Measurements from ENCODE around the gene UBN2.

Gene UBN2

GRCh38 chr7:139231513-139232376 is 708 bp downstream of the UBN2 start:
- DNase-seq (ENCODE audit: low read depth in 2 of 2), result peak in 1 of 2 donors; percentile 4

DNA sequence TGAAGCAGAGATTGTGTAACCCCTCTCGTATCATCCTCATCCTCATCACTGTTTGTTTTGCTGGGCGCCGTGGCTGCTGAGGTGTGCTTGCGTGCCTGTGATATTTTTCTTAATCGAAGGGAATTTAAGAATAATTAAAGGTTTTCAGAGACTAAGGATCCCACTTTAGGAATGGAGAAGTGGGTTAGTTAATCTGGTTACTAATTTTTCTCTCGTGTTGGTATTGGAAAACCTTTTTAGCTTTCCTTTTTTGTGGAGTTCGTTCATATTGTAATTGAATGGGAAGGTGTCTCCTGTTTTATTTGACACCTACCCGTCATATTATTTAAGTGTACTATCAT is 1.3 kb downstream of the UBN2 start:
- DNase-seq (ENCODE audit: low read depth in 2 of 2), result peak in 1 of 2 donors; percentile 1

DNA sequence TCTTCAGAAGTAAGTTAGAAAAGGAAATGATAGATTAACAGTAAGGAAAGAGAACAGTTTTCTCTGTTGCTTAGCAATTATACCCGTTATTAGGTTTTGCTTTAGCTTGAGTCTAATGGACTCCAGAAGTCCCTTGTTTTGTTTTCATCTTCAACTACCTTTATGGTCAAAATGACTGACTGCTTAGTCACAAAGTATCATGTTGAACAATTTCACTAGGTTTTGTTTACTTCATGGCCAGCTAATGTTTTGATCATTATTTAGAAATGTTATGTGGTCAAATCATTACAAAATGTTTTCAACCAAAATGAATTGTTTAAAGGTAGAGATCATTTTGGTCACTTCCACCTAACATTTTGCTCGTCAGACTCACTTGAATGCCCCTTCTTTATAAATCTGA is 1.9 kb downstream of the UBN2 start:
- DNase-seq (ENCODE audit: low read depth in 2 of 2), result no peak

GRCh38 chr7:139241258-139241657 is 10.2 kb downstream of the UBN2 start:
- no peak for DNase-seq (ENCODE audit: low read depth in 2 of 2)

DNA sequence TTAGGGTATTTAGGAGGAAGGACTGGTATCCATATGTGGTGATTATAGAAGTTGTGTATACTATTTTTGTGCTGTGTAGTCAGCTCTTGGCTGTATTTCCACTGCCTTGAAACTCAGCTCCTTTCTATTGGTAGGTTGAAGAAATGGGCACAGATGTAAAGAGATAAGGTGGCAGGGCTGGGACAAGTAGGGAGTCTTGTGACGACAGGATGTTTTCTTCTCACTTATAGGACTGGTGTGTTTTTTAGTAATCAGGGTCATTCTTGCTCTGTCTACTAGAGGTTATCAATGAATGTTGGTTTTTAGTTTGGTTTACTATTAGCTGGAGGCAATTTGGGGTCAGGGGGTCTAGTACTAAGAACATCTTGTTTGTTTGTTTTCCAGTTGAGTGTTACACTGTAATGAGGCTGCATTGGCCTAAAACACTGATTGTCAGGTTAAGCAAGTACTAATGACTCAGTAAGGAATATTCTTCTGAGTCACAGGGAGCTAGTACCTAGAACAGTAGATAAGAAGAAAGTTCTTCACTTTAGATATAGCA is 11.8 kb downstream of the UBN2 start:
- no peak for DNase-seq (ENCODE audit: low read depth in 2 of 2)

GRCh38 chr7:139245401-139245800 is 14.4 kb downstream of the UBN2 start:
- no peak for DNase-seq (ENCODE audit: low read depth in 2 of 2)

- no peak for DNase-seq (ENCODE audit: low read depth in 2 of 2)
Observed at GRCh38 chr7:139246494-139246893, 15.5 kb downstream of the UBN2 start.

DNA sequence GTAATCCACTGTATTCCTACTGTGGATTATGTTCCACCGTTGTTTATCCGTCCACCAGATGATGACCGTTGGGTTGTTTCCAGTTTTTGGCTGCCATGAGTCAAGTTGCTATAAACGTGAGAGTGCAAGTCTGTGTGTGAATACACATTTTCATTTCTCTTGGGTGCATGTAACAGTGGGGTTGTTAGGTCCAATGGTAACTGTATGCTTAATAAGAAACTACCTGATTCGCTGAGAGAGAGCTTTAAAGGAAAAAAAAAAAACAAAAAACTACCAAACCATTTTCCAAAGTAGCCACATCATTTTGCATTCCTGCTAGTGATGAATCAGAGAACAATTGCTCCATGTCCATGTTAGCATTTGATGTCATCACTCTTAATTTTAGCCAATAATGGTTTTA is 15.9 kb downstream of the UBN2 start:
- DNase-seq (ENCODE audit: low read depth in 2 of 2), result no peak

- no peak for DNase-seq (ENCODE audit: low read depth in 2 of 2)
Observed at GRCh38 chr7:139249179-139249810, 18.3 kb downstream of the UBN2 start.

- DNase-seq (ENCODE audit: low read depth in 2 of 2), result no peak
Observed at GRCh38 chr7:139252451-139252850, 21.4 kb downstream of the UBN2 start.

DNA sequence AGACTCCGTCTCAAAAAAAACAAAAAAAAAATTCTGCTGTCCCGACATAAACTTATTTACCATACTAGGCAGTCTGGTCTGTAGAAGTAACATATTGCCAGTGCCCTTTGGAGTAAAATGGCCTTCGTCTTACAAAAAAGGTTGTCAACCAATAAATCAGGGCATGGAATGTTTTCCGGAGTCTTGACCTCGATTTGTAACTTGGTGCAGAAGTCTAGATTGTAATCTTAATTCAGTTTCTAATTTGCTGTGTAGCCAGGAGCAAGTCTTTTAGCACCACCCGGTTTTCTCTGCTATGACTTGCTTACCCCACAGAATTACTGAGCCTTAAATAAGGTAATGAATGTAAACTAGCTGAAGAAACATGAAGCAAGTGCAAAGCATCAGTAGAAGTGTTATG is 23.2 kb downstream of the UBN2 start:
- no peak for DNase-seq (ENCODE audit: low read depth in 2 of 2)

GRCh38 chr7:139254728-139255127 is 23.7 kb downstream of the UBN2 start:
- no peak for DNase-seq (ENCODE audit: low read depth in 2 of 2)

DNA sequence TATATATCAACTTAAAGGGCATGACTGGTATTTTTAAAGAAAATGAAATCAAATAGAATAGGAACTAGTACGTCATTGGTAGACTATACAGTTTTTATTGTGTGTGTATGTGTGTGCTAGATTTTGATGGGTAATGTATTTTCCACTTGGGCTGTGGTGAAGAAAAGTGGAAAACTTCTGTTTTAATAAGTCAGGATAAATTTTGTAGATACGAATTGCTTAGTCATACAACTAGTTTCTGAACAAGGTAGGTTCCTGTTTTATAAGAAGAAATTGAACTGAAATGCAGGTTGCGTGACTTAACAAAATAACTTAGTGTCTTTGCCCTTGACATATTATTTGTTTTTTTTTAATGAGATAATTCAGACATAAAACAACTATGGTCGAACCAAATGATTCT is 24.3 kb downstream of the UBN2 start:
- DNase-seq (ENCODE audit: low read depth in 2 of 2), result no peak

GRCh38 chr7:139259142-139259541 is 28.1 kb downstream of the UBN2 start:
- DNase-seq (ENCODE audit: low read depth in 2 of 2), result no peak

DNA sequence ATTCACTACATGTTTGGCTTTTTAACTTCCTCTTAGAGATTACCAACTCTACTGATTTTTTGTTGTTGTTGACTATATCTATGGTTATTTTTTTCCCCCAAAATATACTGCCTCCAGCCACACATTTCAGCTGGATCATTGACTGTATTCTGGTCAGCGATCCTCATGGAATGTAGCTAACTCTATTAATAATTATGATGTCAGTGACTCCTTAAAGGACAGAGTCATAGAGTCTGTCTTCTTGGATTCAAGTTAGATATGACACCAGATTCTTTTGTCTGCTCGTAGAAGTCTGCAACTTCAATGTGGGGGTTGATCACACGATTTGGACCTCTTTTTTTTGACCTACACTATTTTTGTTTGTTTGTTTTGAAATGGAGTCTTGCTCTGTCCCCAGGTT is 33.2 kb downstream of the UBN2 start:
- DNase-seq (ENCODE audit: low read depth in 2 of 2), result no peak

DNA sequence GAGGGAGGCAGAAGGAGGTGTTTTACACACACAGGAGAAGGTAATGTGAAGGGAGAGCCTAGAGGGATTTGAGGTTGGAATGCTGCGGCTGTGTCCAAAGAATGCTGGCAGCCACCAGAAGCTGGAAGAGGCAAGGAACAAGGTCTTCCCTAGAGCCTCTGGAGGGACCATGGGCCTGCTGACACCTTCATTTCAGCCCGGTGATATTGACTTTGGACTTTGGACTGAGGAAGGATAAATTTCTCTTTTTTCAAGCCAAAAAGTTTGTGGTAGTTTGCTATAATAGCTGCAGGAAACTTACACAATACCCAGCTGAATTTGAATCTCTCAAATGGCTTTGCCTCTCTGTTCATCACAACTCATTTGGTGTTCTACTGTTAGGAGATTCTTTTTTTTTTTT is 34.6 kb downstream of the UBN2 start:
- no peak for DNase-seq (ENCODE audit: low read depth in 2 of 2)

DNA sequence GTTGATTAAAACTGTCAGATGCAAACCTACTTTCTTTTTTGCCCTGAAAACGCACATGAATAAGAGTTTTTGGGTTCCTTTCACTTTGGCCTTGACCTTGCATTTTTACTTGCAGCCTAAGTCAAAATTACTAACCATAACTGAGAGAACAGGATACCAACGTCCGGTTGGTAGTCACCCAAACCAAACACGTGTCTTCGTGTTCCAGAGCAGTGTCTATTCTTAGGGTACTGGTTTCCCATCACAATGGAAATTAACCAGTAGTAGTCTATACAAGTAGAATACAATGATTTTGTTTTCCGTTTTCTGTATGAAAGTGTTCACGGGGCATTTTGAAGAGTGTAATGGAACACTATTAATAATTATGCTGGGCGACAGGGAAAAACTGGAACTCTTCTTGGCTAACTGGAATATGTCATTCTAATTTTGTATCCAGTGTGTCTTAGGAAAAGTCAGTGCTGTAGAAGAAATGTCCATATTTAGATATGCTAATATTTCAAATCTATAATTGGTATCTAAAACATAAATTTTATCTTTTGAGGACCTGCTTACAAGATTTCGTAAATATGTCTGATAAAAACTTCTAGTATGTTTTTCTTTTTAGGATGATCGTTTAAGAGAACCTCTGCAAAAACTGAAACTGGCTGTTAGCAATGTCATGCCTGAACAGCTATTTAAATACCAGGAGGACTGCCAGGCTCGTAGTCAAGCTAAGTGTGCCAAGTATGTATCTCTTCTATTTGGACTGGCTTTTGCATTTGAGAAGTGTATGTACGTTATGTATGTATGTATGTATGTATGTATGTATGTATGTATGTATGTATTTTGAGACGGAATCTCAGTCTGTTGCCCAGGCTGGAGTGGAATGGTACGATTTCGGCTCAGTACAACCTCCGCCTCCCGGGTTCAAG is 40.9 kb downstream of the UBN2 start:
- DNase-seq (ENCODE audit: low read depth in 2 of 2), result no peak

- no peak for DNase-seq (ENCODE audit: low read depth in 2 of 2)
Observed at GRCh38 chr7:139284252-139284896, 53.3 kb downstream of the UBN2 start.

- no peak for DNase-seq (ENCODE audit: low read depth in 2 of 2)
Observed at GRCh38 chr7:139286144-139286543, 55.1 kb downstream of the UBN2 start.

GRCh38 chr7:139292821-139293220 is 61.8 kb downstream of the UBN2 start:
- no peak for DNase-seq (ENCODE audit: low read depth in 2 of 2)

- DNase-seq (ENCODE audit: low read depth in 2 of 2), result no peak
Observed at GRCh38 chr7:139293534-139293933, 62.5 kb downstream of the UBN2 start.

- no peak for DNase-seq (ENCODE audit: low read depth in 2 of 2)
Observed at GRCh38 chr7:139294241-139294640, 63.2 kb downstream of the UBN2 start.
